Renal cortex interstitium (tissue), 11 donors: ENCODE measurements around the gene AKR1A1. TPM values are rescaled to one million over a fixed set of nuclear protein-coding genes. Genes with fewer than 3 reads are reported as not detected.

Source experiments
- DNase-seq, 11 donors: peaks; one replicate each; pipeline ENCODE4 v3.0.0-alpha.2; 2013; ENCODE audit warnings: low read depth in 9 of 11, low spot score in 4 of 11; ENCODE audit errors: extremely low read depth in 1 of 11
- polyA plus RNA-seq, 3 donors: library from polyadenylated mRNA; unstranded; fragments of 120-200 nt; gene quantifications; one replicate each; pipeline ENCODE4 v1.2.1, GENCODE V29; 2013; ENCODE audit not compliant: insufficient read length in 3 of 3

AKR1A1 gene
- polyA plus RNA-seq, 3 donors = 289 to 345 (median 313) TPM

GRCh38 chr1:45543581-45544417 lies 6.8 kb upstream of the AKR1A1 start:
- DNase-seq = peak in 1 of 11 donors; percentile 24

GRCh38 chr1:45544530-45544929 lies 6.1 kb upstream of the AKR1A1 start:
- no peak for DNase-seq

- no peak for DNase-seq
Observed at GRCh38 chr1:45545019-45545493, 5.6 kb upstream of the AKR1A1 start.

GRCh38 chr1:45545553-45546310 lies 4.9 kb upstream of the AKR1A1 start:
- DNase-seq = no peak

- no peak for DNase-seq
Observed at GRCh38 chr1:45551684-45552083, 1.1 kb downstream of the AKR1A1 start.

- DNase-seq = no peak
Observed at GRCh38 chr1:45552331-45552730, 1.7 kb downstream of the AKR1A1 start.

GRCh38 chr1:45554198-45554597 lies 3.6 kb downstream of the AKR1A1 start:
- DNase-seq = no peak

- DNase-seq = no peak
Observed at GRCh38 chr1:45557422-45557944, 6.9 kb downstream of the AKR1A1 start.

- no peak for DNase-seq
Observed at GRCh38 chr1:45563843-45564242, 13.2 kb downstream of the AKR1A1 start.

GRCh38 chr1:45566722-45567121 lies 16.1 kb downstream of the AKR1A1 start:
- no peak for DNase-seq

GRCh38 chr1:45567911-45568310 lies 17.3 kb downstream of the AKR1A1 start:
- no peak for DNase-seq

- DNase-seq = no peak
Observed at GRCh38 chr1:45568421-45568820, 17.8 kb downstream of the AKR1A1 start.

- DNase-seq = no peak
Observed at GRCh38 chr1:45569571-45569961, 18.9 kb downstream of the AKR1A1 start.

- peak in 9 of 11 donors; percentile 36 to 71 (median 53) for DNase-seq
Observed at GRCh38 chr1:45569962-45570581, 19.4 kb downstream of the AKR1A1 start.

- no peak for DNase-seq
Observed at GRCh38 chr1:45570631-45571030, 20.0 kb downstream of the AKR1A1 start.

GRCh38 chr1:45573231-45573804 lies 22.7 kb downstream of the AKR1A1 start:
- no peak for DNase-seq

GRCh38 chr1:45574105-45574626 lies 23.5 kb downstream of the AKR1A1 start:
- no peak for DNase-seq

- DNase-seq = peak; percentile 88 to 96 (median 95)
Observed at GRCh38 chr1:45583264-45583665, 32.6 kb downstream of the AKR1A1 start.
